Activated CD4-positive, alpha-beta memory T cell treated with anti-CD3 and anti-CD28 coated beads for 36 hours (primary cell): ENCODE measurements around the gene PRIMPOL. TPM values are rescaled to one million over a fixed set of nuclear protein-coding genes. Genes with fewer than 3 reads are reported as not detected.
A peak's percentile ranks its signal among the peaks of the same experiment; 100 is the strongest.

Source experiments
- CTCF ChIA-PET: fragments of 350-600 bp; sonication (Branson Sonifier 250); formaldehyde crosslinking; loops from one replicate; lab custom pipeline; 2021; ENCODE audit warnings: antibody characterized with exemption, inconsistent platforms; lab: Charles Lee
- POLR2A ChIA-PET: fragments of 350-600 bp; sonication (Branson Sonifier 250); formaldehyde crosslinking; loops from one replicate; lab custom pipeline; 2021; ENCODE audit warnings: antibody characterized with exemption; lab: Charles Lee
- DNase-seq: peaks from one replicate; pipeline ENCODE4 v3.0.0-alpha.2; 2020
- H3K27ac Mint-ChIP-seq: one replicate; pipeline ENCODE4 v1.8.0; 2021; ENCODE audit warnings: mixed read lengths
- H3K27me3 Mint-ChIP-seq: one replicate; pipeline ENCODE4 v1.8.0; 2021; ENCODE audit warnings: mixed read lengths
- H3K36me3 Mint-ChIP-seq: one replicate; pipeline ENCODE4 v1.8.0; 2021; ENCODE audit warnings: mixed read lengths
- H3K4me1 Mint-ChIP-seq: one replicate; pipeline ENCODE4 v1.8.0; 2021; ENCODE audit warnings: low read depth, mixed read lengths
- H3K4me3 Mint-ChIP-seq: one replicate; pipeline ENCODE4 v1.8.0; 2021; ENCODE audit warnings: mild to moderate bottlenecking, mixed read lengths
- H3K9me3 Mint-ChIP-seq: one replicate; pipeline ENCODE4 v1.8.0; 2021; ENCODE audit warnings: mixed read lengths
- intact Hi-C: fragments of 100-400 bp; cut with micrococcal nuclease; formaldehyde crosslinking; loops from one replicate; pipeline ENCODE4 v1.15.1; 2023
- total RNA-seq, 2 experiments: library from RNA; stranded (reverse); gene quantifications; one replicate each; pipeline ENCODE4 v1.2.3, GENCODE V29; 2021

PRIMPOL gene
- total RNA-seq, 2 experiments from 2014 or later, result 23.1 to 27.1 TPM

DNA sequence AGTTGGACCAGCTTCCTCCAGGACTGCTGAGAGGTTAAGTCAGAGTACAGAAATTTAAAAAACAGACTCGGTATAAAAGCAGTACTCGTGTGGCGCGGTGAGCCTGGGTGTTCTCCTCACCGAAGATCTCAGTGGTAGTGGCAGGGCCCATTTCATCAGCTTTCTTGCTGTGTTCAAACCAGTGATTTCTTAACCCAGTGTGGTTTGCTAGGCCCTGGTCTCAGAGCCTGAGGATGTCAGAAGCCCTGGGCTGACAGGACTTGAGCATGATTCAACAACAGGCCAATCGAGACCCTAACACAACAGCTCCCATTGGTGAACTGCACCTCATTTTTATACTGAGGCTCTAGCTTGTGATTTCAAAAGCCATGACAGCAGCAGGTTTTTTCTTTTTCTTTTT, 23.2 kb downstream of the PRIMPOL start:
- intact Hi-C loops, result no loop called here
- Mint-ChIP-seq H3K36me3 (peaks cover 38% of the 10 kb centered on the region), H3K9me3 (no peaks in the 10 kb centered on the region), H3K27ac (no peak overlapping the region), H3K4me3 (no peak overlapping the region), H3K4me1 (peaks cover 22% of the 10 kb centered on the region), H3K27me3 (no peaks in the 10 kb centered on the region)
- no peak for DNase-seq
- ChIA-PET POLR2A (no interaction called here), CTCF (no interaction called here)

DNA sequence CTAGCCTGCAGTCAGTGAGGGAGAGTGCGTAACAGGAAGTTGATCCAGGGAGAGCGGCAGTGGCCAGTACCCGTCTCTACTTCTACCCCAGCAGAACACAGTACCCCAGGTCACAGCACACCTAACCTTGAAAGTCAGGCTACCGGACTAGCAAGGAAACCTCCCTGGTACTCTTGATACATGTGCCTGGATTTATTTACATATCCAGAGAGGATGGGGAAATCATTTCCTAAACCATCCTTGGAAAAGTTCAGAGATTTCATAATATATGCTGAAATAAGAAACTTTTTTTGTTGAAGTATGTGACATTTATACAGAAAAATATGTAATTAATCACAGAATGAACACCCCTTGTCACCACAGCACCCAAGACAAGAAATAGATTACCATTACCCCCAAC, 24.5 kb downstream of the PRIMPOL start:
- CTCF ChIA-PET, result no interaction called here
- Mint-ChIP-seq H3K4me1 (peaks cover 10% of the 10 kb centered on the region), H3K36me3 (peaks cover 27% of the 10 kb centered on the region), H3K4me3 (no peak overlapping the region), H3K27ac (no peak overlapping the region), H3K27me3 (no peaks in the 10 kb centered on the region), H3K9me3 (no peaks in the 10 kb centered on the region)
- POLR2A ChIA-PET, result no interaction called here
- intact Hi-C loops, result no loop called here
- no peak for DNase-seq

DNA sequence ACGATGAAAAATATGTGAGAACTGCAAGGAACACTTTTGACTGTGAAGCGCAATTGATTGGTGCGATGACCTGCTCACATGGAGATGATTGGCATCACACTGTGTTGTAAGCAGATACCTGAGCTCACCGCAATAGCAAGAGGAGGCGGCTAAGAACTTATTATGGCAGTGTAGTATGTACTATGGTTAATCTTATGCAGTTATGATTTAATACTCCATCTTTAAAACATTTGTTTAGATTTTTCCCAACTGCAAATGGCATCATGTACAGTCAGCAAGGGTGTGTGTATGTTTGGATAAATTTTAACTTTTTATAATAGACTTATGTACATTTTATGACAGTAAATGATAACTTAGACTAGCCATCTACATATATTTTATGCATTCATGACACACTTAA, 25.5 kb downstream of the PRIMPOL start:
- no peak for DNase-seq
- ChIA-PET CTCF (no interaction called here), POLR2A (no interaction called here)
- intact Hi-C loops, result no loop called here
- no peak overlapping the region for H3K4me3 Mint-ChIP-seq
- H3K36me3 Mint-ChIP-seq, result peaks cover 23% of the 10 kb centered on the region
- peaks cover under 1% of the 10 kb centered on the region for H3K4me1 Mint-ChIP-seq
- no peaks in the 10 kb centered on the region for H3K9me3 Mint-ChIP-seq
- no peak overlapping the region for H3K27ac Mint-ChIP-seq
- H3K27me3 Mint-ChIP-seq, result no peaks in the 10 kb centered on the region

DNA sequence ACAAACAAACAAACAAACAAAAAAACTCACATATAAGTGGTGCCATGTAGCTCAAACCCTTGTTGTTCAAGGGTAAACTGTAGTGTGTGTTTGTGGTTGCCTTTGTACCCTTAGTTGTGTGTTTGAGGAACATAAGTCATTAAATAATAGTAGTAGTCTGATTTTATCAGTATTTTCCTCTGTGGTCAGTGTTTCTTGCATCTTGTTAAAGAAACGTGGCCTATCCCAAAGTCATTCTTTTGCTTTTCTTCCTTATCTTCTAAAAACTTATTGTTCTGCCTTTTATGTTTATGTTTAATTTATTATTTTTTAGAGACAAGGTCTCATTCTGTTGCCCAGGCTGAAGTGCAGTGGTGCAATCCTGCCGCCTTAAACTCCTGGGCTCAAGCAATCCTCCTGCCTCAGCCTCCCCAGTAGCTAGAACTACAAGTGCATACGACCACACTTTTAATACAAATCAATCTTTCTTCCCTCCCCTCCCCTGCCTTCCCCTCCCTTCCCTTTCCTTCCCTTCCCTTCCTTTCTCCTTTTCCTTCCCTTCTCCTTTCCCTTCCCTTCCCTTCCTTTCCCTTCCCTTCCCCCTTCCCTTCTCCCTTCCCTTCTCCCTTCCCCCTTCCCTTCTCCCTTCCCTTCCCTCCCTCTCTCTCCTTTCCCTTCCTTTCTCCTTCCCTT, 26.4 kb downstream of the PRIMPOL start:
- CTCF ChIA-PET, result no interaction called here
- Mint-ChIP-seq H3K27ac (no peak overlapping the region), H3K9me3 (no peaks in the 10 kb centered on the region), H3K4me3 (no peak overlapping the region), H3K4me1 (no peaks in the 10 kb centered on the region), H3K36me3 (peaks cover 22% of the 10 kb centered on the region), H3K27me3 (no peaks in the 10 kb centered on the region)
- no peak for DNase-seq
- POLR2A ChIA-PET, result no interaction called here
- intact Hi-C loops, result no loop called here

DNA sequence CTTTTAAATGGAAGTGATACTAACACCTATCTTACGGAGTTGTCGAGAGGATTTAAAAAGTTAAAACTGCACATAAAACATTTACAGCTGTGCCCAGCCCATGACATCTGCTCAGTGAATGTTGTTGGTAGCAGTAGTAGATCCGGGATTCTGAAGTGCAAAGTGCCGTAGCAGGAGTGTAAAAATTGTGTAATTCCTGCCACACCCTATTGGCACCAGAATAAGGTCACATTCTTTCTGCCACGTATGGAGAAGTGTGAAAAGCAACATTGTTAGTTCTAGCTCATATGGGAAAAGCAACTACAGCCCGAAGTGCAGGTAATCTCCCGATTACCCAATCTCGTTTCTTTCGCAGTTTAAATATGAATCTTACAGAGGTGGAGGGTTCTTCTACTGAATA, 31.2 kb downstream of the PRIMPOL start:
- Mint-ChIP-seq H3K27ac (no peak overlapping the region), H3K9me3 (no peaks in the 10 kb centered on the region), H3K27me3 (no peaks in the 10 kb centered on the region), H3K36me3 (peaks cover 4% of the 10 kb centered on the region), H3K4me3 (no peak overlapping the region), H3K4me1 (peaks cover 2% of the 10 kb centered on the region)
- ChIA-PET CTCF (no interaction called here), POLR2A (no interaction called here)
- DNase-seq, result no peak
- intact Hi-C loops, result no loop called here

DNA sequence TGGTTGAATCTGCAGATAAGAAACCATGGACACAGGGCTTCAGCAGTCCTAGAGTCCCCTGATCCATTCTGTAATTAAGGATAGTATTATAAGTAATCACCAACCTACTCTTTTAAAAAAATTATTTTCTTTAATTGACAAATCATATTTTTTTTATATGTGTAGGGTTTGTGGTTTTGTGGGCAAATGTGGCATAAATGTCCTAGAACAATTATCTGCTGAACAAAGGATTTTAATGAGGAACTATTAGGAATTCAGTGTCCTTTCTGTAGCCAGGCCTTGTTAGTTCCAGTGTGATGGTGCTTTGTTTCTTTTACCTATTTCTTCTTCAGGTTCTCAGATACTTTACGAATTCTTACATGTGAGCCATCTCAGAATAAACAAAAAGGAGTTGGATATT, 32.4 kb downstream of the PRIMPOL start:
- H3K27me3 Mint-ChIP-seq, result no peaks in the 10 kb centered on the region
- no peak overlapping the region for H3K4me3 Mint-ChIP-seq
- ChIA-PET POLR2A (no interaction called here), CTCF (no interaction called here)
- intact Hi-C loops, result no loop called here
- H3K9me3 Mint-ChIP-seq, result no peaks in the 10 kb centered on the region
- no peak for DNase-seq
- no peak overlapping the region for H3K27ac Mint-ChIP-seq
- H3K36me3 Mint-ChIP-seq, result peaks cover 4% of the 10 kb centered on the region
- peaks cover 2% of the 10 kb centered on the region for H3K4me1 Mint-ChIP-seq

DNA sequence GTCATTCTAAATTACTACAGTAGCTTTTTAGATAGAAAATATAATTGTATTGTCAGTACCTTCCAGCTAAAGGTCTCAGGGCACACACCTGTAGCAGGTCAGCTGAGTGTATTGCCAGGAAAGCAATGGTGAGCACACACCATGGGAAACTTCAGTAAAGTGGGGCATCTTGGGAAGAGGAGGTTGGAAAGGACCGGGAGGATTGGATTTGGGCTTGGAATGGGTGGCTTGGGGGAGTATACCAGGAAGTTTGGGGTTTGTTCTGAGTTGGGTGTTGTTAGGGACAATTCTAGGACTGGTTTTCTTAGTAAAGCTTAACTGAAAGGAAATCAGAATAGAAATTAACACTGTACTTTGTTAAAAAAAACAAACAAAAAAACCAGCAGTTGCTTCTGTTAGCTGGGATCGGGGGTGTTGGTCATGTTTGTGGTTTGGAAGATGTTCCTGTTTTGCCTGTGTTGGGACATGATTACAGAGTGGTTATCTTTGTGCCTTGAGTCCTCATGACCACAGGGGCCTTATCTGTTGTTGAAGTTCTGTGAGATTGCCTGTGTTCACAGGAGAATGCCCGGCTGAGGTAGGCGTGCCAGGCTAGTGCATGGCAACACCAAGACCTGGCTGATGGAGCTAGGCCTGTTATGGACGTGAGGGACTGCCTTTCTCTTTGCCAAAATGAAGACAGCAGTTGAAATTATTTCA, 35.1 kb downstream of the PRIMPOL start:
- Mint-ChIP-seq H3K36me3 (peaks cover 7% of the 10 kb centered on the region), H3K27ac (no peak overlapping the region), H3K4me1 (peaks cover 9% of the 10 kb centered on the region), H3K4me3 (no peak overlapping the region), H3K9me3 (no peaks in the 10 kb centered on the region), H3K27me3 (no peaks in the 10 kb centered on the region)
- ChIA-PET POLR2A (no interaction called here), CTCF (interaction anchor here (0.6 kb wide), 1 partner anchor 15 kb away, joined by 4 read pairs; no protein-coding TSS in a partner anchor)
- intact Hi-C loops, result no loop called here
- no peak for DNase-seq

DNA sequence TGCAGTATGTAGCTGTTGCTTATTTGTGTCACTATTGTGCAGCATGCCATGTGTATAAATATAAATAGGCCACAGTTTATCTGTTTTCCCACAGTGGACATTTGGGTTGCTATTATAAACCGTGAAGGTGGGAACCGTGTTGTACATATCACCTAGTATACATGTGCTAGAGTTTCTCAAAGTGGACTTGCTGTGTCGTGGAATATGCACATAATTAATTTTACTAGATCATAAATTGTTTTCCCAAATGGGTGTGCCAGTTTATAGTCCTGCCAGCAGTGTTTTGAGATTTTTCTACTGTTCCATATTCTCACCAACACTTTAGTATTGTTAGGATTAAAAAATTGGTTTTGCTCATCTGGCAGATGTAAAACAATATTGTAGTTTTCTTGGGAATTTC, 38.5 kb downstream of the PRIMPOL start:
- DNase-seq, result no peak
- H3K9me3 Mint-ChIP-seq, result no peaks in the 10 kb centered on the region
- H3K27me3 Mint-ChIP-seq, result no peaks in the 10 kb centered on the region
- peaks cover 13% of the 10 kb centered on the region for H3K4me1 Mint-ChIP-seq
- POLR2A ChIA-PET, result no interaction called here
- no peak overlapping the region for H3K27ac Mint-ChIP-seq
- intact Hi-C loops, result no loop called here
- CTCF ChIA-PET, result no interaction called here
- H3K4me3 Mint-ChIP-seq, result no peak overlapping the region
- peaks cover 22% of the 10 kb centered on the region for H3K36me3 Mint-ChIP-seq

DNA sequence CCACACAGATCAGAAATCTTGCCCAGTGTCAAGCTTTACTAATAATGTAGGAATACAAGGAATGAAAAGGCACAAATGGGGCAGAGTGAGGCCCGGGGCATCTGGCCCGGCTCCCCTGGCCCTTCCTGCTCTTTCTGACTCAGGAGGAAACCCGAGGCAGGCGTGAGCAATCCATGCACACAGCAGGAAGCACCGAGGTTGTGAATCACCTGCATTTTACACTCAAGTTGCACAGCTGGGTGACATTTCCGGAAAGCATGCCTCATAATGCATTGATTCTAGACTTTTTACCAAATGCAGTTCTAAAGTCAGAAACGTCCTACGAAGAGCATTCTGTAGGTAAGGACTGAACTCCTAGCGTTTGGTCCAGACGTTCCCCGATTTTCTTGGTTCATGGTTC, 38.9 kb downstream of the PRIMPOL start:
- Mint-ChIP-seq H3K27ac (no peak overlapping the region), H3K27me3 (no peaks in the 10 kb centered on the region), H3K4me3 (no peak overlapping the region), H3K4me1 (peaks cover 13% of the 10 kb centered on the region), H3K36me3 (peaks cover 24% of the 10 kb centered on the region), H3K9me3 (no peaks in the 10 kb centered on the region)
- peak; percentile 61 for DNase-seq
- ChIA-PET CTCF (no interaction called here), POLR2A (no interaction called here)
- intact Hi-C loops, result no loop called here

DNA sequence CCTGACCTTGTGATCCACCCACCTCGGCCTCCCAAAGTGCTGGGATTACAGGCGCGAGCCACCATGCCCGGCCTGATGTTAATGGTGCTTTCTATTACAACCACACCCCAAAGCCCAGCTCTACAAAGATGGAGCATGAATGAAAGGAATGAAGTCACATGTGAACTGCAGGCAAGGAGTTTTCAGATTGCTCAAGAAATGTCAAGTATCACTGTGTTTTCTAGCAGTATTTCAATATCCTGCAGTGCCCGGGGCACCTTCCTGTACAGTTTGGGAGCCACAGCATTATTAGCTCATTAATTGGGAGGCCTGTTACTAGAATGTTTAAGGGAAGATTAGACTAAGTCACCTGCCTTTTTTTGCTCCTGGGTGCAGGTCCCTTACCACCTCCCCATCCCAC, 40.1 kb downstream of the PRIMPOL start:
- no peak for DNase-seq
- H3K4me3 Mint-ChIP-seq, result no peak overlapping the region
- intact Hi-C loops, result no loop called here
- H3K27me3 Mint-ChIP-seq, result no peaks in the 10 kb centered on the region
- CTCF ChIA-PET, result no interaction called here
- H3K27ac Mint-ChIP-seq, result no peak overlapping the region
- H3K4me1 Mint-ChIP-seq, result peaks cover 11% of the 10 kb centered on the region
- H3K9me3 Mint-ChIP-seq, result no peaks in the 10 kb centered on the region
- POLR2A ChIA-PET, result no interaction called here
- H3K36me3 Mint-ChIP-seq, result peaks cover 31% of the 10 kb centered on the region

DNA sequence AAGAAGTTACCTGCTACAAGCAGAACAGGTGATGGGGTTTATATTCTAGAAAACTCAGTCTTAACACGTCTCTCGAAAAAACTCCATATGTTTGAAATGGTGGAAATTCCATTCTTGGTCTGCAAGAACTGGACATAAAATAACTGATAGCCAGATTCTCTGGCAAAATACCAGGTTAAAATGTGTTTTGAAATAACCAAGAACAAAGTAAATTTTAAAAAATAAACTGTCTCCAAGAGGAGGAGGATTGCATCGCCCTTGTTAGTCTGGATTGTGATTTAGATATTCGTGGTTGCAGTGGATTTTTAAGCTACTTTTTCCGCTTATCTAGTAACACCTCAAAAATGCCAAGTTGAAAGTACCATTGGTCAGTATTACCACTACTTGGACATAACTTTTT, 43.5 kb downstream of the PRIMPOL start:
- DNase-seq, result no peak
- peaks cover 48% of the 10 kb centered on the region for H3K36me3 Mint-ChIP-seq
- no peak overlapping the region for H3K27ac Mint-ChIP-seq
- peaks cover 11% of the 10 kb centered on the region for H3K4me1 Mint-ChIP-seq
- no peak overlapping the region for H3K4me3 Mint-ChIP-seq
- CTCF ChIA-PET, result interaction anchor here (0.9 kb wide), 1 partner anchor 53 kb away, joined by 5 read pairs; no protein-coding TSS in a partner anchor
- H3K9me3 Mint-ChIP-seq, result no peaks in the 10 kb centered on the region
- intact Hi-C loops, result no loop called here
- H3K27me3 Mint-ChIP-seq, result no peaks in the 10 kb centered on the region
- POLR2A ChIA-PET, result no interaction called here

DNA sequence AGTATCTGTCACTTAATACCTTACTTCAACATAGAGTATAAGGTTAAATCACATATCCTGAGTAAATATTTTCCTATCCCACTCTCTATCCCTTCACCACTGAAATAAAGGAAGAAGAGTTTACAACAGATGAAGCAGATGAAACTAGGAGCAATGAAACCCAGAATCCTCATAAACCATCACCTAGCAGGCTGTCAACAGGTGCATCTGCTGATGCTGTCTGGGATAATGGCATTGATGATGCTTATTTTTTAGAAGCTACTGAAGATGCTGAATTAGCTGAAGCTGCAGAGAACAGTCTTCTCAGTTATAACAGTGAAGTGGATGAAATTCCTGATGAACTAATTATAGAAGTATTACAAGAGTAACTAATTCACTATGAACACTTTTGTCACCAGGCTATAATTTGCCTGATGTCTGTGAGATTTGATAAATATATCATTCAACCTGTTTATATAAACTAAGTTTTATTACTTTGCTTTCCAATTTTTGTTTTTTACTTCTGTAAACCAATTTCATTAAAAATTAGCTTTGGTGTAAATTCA, 44.9 kb downstream of the PRIMPOL start:
- Mint-ChIP-seq H3K27ac (no peak overlapping the region), H3K9me3 (no peaks in the 10 kb centered on the region), H3K27me3 (no peaks in the 10 kb centered on the region), H3K4me3 (no peak overlapping the region), H3K36me3 (peaks cover 46% of the 10 kb centered on the region), H3K4me1 (peaks cover 4% of the 10 kb centered on the region)
- ChIA-PET CTCF (no interaction called here), POLR2A (no interaction called here)
- no peak for DNase-seq
- intact Hi-C loops, result no loop called here
